GM12892 (cell line): ENCODE results near the gene DDI1.

Experiments
- POLR2A ChIP-seq: IDR thresholded peaks from 2 replicates; pipeline ENCODE4 v1.6.1; 2011; ENCODE audit warnings: low read depth, low read length, control low read depth
- POLR2AphosphoS5 ChIP-seq: IDR thresholded peaks from 2 replicates; pipeline ENCODE4 v1.6.1; 2011; ENCODE audit warnings: low read depth, low read length, control low read depth

DNA sequence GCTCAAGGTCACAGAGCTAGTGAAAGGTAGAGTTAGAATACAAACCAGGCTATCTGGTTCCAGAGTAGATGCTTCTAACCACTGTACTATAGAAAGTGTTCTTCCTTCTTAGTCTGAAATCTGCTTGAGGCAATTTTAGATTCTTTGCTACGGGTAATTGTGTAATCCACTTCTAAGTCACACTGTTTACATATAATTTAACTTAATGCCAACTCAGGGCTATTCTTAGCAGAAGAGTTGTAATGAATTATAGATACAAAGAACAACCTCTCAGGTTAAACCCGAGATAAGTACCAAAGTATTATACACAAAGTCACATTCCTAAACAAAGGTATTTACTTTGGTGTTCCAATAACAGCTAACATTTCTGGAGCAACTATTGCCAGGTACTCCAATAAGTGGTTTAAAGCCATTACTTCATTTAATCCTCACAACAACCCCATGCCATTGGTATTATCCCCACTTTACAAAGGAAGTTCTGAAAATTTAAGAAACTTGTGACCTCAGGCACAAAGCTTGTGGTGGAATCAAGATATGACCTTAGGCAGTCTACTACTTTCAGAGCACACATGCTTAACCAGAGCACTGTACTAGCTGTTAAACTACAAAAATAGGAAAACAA, 31.1 kb upstream of the DDI1 start:
- no peak for TF ChIP-seq POLR2A
- TF ChIP-seq POLR2AphosphoS5 = no peak
